GM19468 (cell line): ENCODE measurements around the gene DSCAML1.
"Not testable (repeated sequence)": the region's sequence is repeated elsewhere in the genome, so short reads cannot be mapped to it uniquely, and the experiment has no call there.

Experiments
- ATAC-seq: cut with Tn5 transposase; IDR thresholded peaks from one replicate; pipeline ENCODE4 v1.9.1; 2021; ENCODE audit warnings: mild to moderate bottlenecking, moderate library complexity, moderate number of reproducible peaks; ENCODE audit not compliant: unreplicated experiment; ENCODE audit errors: extremely low read depth

The DSCAML1 gene

DNA sequence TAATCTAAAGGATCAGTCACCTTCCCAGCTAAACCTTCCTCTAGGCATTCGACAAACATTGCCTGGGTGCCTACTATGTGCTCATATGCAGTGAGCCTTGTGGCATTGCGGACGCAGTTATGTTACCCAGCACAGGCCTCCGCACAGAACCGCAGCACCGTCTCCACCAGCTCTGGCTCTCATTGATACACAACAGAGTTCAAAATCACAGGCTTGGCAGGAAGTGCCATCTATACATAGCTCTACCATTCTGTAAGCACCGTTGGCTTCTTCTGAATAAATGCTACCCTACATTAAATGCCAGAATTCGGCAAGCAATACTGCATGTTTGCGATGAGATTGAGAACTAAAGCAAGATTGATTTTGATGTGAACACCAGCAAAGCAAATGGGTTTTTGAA, 31.0 kb downstream of the DSCAML1 start:
- no peak for ATAC-seq

DNA sequence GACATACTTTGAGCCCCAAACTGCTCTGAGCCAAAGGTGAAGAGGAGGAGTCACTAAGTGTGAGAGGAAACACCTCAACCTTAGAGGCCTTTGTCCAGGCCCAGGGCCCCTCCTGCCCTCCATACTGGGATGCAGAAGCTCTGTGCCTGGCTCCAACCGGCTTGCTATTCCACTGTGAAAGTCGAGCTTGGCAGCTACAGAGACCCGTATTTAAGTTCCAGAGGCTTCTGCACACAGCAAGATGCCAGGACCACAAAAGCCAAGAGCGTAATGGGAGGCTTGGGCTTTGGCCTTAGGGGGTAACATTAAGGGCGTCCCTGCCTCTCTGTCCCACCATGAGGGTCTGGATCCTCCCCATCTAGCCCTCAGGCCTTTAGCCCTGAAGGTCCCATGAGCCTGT, 31.9 kb downstream of the DSCAML1 start:
- ATAC-seq: no peak

DNA sequence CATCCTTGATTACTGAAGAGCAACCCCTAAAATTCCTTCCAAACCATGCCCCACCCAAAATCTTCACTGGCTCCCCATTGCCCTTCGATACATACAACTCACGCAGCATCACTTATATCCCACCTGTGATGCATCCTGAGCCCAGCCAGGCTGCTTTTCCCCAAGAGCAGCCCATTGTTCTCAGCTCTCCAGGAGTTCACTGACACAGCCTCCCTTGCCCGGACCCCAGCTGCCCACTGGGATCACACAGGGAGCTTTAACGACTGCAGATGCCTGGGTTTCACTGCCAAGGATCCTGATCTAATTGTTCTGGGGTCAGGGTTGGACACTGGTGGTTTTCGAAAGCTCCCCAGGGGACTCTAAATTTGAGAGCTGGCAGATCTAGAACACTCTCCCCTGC, 33.6 kb downstream of the DSCAML1 start:
- ATAC-seq: not testable (repeated sequence)

- no peak for ATAC-seq
Measured at GRCh38 chr11:117761993-117762392, 35.0 kb downstream of the DSCAML1 start.

GRCh38 chr11:117759305-117759704, 37.7 kb downstream of the DSCAML1 start:
- ATAC-seq: no peak

DNA sequence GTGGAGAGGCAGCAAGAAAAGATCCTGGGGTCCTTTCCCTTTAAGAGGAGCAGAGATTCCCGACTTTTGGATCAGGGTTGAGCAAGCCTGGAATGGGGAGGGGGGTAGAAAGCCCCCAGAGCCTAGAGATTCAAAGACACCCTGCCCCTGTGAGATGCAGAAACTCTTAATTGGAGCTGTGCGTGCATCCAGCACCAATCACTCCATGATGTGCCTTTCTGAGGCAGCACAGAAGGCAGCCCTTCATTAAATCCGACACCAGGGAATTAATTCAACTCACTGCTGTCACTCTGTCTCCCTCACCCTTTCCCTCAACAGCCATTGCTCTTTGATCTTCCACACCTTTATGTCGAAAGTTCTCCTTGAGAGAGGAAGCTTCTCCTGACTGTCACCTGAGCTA, 43.0 kb downstream of the DSCAML1 start:
- ATAC-seq: no peak

- ATAC-seq: no peak
Measured at GRCh38 chr11:117752721-117753237, 44.2 kb downstream of the DSCAML1 start.

GRCh38 chr11:117752071-117752470, 44.9 kb downstream of the DSCAML1 start:
- ATAC-seq: no peak

DNA sequence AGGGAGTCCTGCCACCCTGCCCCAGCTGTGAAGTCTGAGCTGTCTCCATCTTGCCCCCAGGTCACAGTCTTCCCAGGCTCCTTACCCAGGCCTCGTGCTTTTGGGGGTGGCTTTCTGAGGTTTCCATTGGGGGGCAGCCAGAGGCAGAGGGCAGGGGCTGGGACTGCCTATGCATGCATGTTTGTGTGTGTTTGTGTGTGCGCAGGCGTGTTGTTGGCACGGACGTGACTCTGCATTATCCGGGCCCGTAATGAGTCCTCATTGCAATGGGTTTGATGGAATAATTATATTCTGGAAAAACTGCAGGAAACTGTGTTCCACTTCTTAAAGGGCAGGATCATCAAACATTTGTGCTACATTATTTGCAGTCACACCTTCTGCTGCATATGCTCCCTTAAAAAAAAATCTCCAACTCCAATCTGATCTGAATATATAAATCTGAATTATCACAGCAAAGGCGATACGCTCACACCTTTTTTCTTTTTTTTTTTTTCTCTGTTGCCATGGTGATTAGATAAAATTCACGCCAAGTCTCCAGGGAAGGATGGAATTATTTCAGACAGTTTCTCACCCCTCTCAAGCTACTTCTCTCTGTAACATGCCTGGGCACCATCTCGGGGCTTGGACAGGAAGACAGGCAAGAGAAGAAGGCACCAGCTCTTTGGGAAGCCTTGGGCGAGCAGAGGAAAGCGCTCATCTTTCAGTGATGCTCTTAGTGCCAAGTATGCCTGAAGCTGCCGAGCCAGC, 45.9 kb downstream of the DSCAML1 start:
- ATAC-seq: no peak

DNA sequence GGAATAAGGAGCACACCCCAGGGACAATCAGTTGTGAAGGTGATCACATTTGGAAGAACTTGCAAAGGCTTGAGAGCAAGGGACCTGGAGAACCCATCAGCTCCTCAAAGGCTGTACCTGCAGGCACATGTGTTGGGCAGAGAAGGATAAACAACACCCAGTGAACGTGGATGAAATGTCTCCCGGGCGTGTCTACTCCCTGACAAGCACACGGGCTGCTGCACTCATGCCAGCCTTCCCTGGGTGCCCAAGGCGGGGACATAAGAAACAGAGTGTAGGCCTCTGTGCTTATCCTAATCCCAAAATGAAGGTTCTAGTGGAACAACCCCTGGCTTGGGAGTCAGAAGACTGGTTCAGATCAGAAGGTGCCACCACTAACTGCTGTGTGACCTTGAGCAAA, 46.7 kb downstream of the DSCAML1 start:
- ATAC-seq: no peak

DNA sequence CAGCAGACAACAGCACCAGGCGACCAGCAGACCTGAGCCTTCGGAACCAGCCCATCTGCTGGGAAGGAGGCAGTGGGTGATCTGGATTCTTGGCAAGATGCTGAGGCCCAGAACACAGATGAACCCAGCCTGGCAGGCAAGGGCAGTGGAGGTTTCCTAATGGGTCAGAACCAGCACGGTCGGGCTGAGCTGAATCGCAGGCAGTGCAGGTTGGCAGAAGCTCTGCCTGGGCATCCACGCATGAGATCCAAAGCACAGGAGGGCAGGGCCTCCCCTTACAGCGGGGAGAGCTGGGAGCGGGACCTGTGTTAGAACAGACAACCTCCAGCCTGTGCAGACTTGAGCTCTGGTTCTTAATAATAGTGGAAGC, 47.5 kb downstream of the DSCAML1 start:
- ATAC-seq: no peak

DNA sequence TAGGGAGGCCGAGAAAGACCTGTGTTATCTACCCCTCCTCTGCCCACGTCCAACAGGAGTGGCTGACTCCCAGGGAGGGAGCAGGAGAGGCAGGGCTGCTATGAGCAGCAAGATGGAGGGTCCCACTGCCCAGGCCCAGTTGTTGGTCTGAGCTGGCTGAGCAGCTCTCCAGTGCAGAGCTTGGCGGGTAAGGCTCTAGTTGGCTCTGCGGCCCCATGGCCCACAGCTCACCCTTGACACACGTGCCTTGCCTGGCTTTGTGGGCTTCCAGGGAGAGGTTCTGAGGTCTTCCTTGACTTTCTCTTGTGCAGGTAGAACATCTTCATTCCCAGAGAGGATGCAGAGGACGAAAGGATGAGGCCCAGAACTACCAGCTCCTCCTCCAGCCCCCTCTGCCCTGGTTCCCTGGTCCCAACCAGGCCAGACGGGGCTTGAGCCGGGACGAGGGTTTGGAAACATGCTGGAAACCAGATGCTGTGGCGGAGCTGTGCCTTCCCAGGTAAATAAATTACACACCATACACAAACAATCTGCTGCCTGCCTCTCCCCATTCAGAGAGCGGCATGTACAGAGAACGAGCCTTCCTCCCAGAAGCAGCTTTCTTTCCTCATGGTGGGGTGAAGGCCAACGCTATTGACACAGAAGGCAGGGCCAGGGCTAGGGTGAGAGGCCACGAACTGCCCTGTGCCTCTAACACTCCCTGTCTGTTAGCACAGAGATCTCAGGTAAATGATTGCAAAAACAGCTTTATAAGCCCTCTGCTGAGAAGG, 48.1 kb downstream of the DSCAML1 start:
- no peak for ATAC-seq

DNA sequence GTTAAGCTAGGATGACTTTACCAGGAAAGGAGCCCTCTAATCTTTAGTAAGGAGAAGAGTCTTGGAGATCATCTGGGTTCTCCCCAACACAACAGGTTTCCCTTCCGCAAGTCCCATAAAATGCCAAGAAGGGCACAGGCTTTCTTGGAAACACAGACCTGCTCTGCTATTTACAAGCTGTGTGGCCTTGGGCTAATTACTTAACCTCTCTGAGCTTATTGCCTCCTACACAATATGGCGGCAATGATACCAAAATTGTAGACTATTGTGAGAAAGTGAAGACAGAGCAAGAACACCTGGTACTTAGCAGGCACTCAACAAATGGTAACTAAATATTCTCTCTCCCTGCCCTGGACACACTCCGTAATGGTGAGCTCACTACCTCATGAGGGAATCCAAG, 49.1 kb downstream of the DSCAML1 start:
- no peak for ATAC-seq

GRCh38 chr11:117745346-117745745, 51.7 kb downstream of the DSCAML1 start:
- ATAC-seq: no peak

- ATAC-seq: no peak
Measured at GRCh38 chr11:117744471-117745150, 52.4 kb downstream of the DSCAML1 start.

DNA sequence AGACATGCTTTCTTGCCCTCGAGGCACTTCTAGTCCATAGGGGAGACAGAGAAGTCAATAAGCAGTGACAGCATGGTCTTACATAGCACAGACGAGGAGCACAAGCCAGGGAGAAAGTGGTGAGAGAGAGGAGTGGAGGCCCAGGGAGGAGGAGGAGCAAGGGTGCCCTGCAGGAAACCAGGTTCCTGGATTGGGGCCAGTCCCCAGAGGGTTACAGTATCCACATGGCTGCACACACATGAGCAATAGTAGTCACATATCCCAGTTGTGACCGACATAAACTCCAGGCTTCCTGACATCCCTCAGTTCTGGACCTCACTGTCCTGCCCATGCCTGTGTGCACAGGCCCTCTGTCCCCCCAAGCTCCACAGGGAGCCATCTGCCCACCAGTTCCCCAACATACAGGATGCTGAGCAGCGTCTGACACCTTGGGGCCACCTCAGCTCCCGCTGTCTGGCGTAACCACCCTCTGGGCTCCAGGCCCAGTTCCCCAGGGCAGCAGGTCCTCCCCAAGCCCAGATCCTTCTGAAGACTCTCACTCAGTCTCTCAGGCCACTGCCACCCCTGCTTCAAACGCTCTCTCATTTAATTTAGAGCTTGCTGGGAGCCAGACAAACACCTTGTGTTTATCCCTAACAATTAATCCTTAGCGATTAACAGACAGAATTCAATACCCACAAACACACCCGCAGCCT, 53.7 kb downstream of the DSCAML1 start:
- ATAC-seq: no peak

DNA sequence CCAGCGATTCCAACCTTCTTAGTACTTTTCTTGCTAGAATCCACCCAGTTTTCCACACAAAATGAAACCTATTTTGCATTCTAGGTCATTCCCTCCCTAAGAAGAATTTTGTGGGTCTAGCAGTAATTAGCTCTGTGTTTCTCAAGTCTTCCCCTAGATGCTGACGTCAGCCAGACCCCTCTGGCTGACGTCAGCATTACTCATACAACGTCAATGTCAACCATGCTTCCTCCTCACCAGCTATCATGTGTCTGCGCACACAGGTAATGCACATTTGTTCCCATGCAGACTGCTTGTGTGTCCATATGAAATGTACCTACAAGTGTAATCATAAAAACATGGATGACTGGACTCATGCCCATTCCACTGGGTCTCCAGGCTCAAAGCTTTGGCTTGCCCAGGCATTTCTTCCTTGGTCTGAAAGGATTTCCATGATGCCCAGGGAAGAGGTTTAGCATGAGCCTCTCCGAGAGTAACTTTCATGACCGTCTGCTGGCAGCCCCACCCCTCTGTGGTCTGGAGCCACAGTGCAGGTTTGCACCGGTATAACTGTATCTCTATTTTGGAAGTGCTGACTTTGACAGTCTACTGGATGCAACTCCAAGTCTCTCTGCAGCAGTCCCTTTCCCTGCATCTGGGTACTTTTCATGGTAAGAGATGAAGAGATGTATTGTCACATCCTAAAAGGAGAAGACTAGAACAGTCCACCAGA, 58.6 kb downstream of the DSCAML1 start:
- ATAC-seq: no peak

DNA sequence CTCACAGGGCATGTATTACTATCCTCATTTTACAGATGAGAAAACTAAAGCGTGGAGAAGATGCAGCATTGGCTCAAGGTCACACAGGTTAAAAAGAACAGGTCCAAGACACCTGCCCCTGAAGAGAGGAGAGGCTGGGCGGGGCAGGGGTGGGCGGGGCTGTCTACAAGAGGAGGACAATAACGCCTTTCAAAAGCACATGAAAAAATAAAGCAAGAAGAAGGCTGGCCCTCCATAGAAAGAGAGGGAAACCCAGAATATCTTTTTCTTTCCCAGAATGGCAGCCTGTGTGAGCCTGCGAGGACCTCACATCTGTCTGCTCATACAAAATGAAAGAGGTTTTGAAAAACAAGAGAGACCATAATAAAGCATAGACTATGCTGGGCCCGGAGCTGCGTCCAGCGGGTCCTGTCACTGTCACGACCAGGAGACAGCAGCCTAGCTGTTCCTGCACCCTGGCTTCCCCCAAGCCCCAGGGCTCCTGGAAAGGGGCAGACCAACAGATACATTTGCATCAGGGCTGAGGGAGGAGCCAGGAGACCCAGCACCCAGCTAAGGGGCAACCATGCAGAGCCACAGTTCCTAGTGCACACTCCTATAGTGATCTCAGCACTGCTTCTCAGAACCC, 61.6 kb downstream of the DSCAML1 start:
- no peak for ATAC-seq

DNA sequence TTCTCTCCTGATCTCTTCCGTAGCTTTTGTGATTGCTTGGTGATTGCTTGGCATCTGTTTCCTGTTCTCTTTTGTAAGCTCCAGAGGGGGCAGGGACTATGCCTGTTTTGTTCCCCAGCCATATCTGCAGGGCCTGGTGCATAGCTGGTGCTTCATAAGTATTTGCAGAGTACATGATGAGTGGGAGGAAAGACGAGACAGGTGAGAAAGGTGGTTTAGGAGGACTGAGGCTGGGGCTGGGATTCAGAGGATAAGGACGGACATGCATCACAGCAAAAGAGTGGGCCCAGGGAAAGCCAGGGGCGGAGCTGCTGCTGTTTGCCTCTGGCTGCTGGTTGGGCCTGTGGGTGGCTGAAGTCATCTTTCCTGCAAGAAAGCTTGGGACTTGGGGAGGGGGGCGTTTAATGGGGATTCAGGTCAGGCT, 62.4 kb downstream of the DSCAML1 start:
- ATAC-seq: no peak
